HG03103 (cell line): ENCODE data around the gene TCF7L1.

ENCODE experiments used
- ATAC-seq: cut with Tn5 transposase; IDR thresholded peaks from one replicate; pipeline ENCODE4 v1.9.1; 2021; ENCODE audit warnings: low read depth; ENCODE audit not compliant: unreplicated experiment

Gene TCF7L1

GRCh38 chr2:85247610-85248009 is 114.4 kb downstream of the TCF7L1 start:
- no peak for ATAC-seq

GRCh38 chr2:85248773-85249509 is 115.7 kb downstream of the TCF7L1 start:
- ATAC-seq, result no peak

DNA sequence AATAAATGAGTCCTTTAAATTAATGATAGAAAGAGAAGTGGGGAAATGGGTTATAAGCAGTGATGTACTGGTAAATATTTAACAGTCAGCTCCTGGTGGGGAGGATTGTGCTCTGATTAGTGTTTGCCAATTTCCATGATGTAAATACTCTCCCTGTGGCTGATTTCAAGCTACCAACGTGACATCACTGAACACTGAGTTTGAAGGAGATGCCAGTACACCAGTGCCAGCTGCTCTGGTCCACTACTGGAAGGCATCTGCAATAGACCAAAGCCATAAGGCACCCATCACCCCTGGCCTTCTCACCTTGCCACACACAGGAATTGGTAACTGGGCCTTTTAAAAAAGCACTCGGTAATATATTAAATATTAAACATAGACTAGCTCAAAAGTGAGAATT is 116.9 kb downstream of the TCF7L1 start:
- ATAC-seq, result no peak

GRCh38 chr2:85251070-85251616 is 118.0 kb downstream of the TCF7L1 start:
- no peak for ATAC-seq

- no peak for ATAC-seq
Observed at GRCh38 chr2:85253890-85254289, 120.7 kb downstream of the TCF7L1 start.

- ATAC-seq, result no peak
Observed at GRCh38 chr2:85254540-85255300, 121.5 kb downstream of the TCF7L1 start.

- ATAC-seq, result no peak
Observed at GRCh38 chr2:85255456-85255812, 122.2 kb downstream of the TCF7L1 start.

DNA sequence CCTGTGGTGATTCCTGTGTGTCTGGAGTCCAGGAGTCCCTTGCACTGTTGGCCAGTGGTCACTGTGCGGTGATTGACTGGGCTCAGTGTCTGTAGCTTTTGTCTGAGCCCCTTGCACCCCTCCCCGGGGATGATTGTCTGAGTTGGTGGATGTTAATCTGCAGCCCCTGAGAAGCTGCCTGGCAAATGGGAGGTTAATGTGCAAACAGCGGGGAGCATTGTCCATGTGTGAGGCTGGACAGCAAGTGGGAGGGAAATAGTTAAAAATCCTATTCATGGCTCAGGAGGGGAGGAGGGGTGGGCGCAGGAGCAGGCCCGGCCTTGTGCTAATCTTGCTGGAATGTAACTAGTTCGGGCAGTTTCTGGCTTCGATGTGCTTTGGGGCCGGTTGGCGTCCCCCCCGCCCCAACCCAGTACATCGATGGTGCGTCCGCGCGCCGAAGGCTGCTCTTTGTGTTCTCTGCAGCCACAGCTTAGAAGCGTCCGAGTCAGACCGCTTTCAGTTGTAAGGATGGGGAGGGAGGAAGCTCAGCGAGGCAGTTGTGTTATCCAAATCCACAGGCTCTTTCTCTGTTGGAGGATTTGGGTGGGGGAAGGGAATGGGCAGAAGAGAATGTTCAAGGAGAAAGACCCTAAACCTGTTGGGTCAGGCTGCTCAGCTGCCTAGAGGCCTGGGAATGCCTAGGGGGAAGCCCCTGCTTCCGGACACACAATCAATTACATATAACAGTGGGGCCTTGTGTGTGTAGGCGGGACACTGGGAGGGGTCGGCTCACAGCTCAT is 122.8 kb downstream of the TCF7L1 start:
- ATAC-seq, result no peak

GRCh38 chr2:85257359-85257969 is 124.3 kb downstream of the TCF7L1 start:
- ATAC-seq, result no peak

- ATAC-seq, result no peak
Observed at GRCh38 chr2:85257970-85258605, 124.9 kb downstream of the TCF7L1 start.

DNA sequence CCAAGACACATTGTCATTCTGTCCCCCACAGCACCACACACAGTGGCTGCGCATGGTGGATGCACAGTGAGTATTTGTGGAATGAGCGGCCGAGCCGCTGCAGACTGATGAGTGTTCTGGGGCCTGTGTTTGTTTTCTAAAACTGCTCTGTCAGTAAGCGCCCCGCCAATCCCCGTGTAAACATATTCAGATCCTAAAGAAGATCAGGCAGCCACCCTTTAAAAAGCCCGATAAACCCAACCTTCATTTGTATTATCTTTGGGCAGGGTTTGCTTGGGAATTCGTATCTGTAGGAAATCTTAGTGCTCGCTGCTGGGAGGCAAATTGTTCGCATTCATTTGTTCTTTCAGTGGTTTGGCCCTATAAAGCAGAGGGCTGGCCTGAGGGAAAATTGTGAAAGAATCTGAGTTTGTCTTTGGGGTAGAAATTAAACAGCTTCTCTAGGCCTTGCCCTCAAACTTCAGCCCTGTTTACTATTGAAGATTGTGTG is 126.0 kb downstream of the TCF7L1 start:
- ATAC-seq, result no peak

DNA sequence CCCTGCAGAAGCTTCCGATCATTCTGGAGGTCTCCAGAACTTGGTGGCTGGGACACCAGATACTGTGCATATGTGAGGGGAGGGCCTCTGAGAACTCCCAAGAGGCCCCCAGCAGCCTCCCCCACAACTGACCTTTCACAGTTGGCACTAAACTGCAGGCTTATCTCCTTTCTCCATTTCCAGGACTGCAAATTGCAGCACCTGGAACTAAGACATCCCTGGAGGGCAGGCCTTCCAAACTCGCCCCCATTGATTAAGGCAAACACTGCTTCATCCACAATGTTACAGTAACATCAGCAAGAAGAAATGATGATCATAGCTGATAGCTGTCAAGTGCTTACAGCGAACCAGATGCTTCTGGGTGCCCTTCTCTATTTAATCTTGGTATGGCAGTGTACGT is 126.7 kb downstream of the TCF7L1 start:
- no peak for ATAC-seq

GRCh38 chr2:85263591-85263990 is 130.4 kb downstream of the TCF7L1 start:
- ATAC-seq, result no peak

GRCh38 chr2:85264471-85264870 is 131.3 kb downstream of the TCF7L1 start:
- no peak for ATAC-seq

- ATAC-seq, result no peak
Observed at GRCh38 chr2:85265304-85265703, 132.1 kb downstream of the TCF7L1 start.

- ATAC-seq, result no peak
Observed at GRCh38 chr2:85266146-85267041, 133.2 kb downstream of the TCF7L1 start.

- ATAC-seq, result no peak
Observed at GRCh38 chr2:85269959-85270358, 136.8 kb downstream of the TCF7L1 start.

DNA sequence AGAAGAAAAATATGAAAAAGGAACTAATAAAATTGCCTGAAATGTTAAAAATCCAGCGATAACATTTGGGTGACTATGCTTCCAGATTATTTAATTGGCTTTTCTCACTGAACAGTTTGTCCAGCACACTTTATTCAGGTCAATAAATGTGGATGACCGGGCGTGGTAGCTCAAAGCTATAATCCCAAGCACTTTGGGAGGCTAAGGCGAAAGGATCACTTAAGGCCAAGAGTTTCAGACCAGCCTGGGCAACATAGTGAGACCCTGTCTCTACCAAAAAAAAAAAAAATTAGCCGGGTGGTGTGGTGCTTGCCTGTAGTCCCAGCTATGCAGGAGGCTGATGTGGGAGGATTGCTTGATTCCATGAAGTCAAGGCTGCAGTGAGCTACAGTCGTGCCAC is 139.2 kb downstream of the TCF7L1 start:
- ATAC-seq, result no peak
